SIG-M5 treated with dmso at 0.1 percent for 504 hours (cell line): ENCODE measurements around the gene PIBF1.
"Not testable (repeated sequence)": the region's sequence is repeated elsewhere in the genome, so short reads cannot be mapped to it uniquely, and the experiment has no call there.

Experiments
- DNase-seq: peaks from one replicate; lab custom pipeline; 2025; ENCODE audit not compliant: unreplicated experiment; lab: John Stamatoyannopoulos, UW

The PIBF1 gene

GRCh38 chr13:73011751-73012150, 229.8 kb downstream of the PIBF1 start:
- no peak for DNase-seq

- DNase-seq = no peak
Measured at GRCh38 chr13:73015805-73016204, 233.9 kb downstream of the PIBF1 start.

- DNase-seq = no peak
Measured at GRCh38 chr13:73018336-73018735, 236.4 kb downstream of the PIBF1 start.

- no peak for DNase-seq
Measured at GRCh38 chr13:73025217-73026012, 243.5 kb downstream of the PIBF1 start.

- no peak for DNase-seq
Measured at GRCh38 chr13:73034901-73035300, 253.0 kb downstream of the PIBF1 start.

GRCh38 chr13:73035660-73036059, 253.7 kb downstream of the PIBF1 start:
- DNase-seq = no peak

GRCh38 chr13:73036566-73036965, 254.6 kb downstream of the PIBF1 start:
- no peak for DNase-seq

GRCh38 chr13:73038064-73038463, 256.1 kb downstream of the PIBF1 start:
- no peak for DNase-seq

GRCh38 chr13:73039201-73040108, 257.5 kb downstream of the PIBF1 start:
- peak; percentile 60 for DNase-seq

- DNase-seq = no peak
Measured at GRCh38 chr13:73040484-73040883, 258.6 kb downstream of the PIBF1 start.

- DNase-seq = peak; percentile 59
Measured at GRCh38 chr13:73040968-73041596, 259.1 kb downstream of the PIBF1 start.

GRCh38 chr13:73045031-73045430, 263.1 kb downstream of the PIBF1 start:
- no peak for DNase-seq

GRCh38 chr13:73048615-73049014, 266.7 kb downstream of the PIBF1 start:
- DNase-seq = not testable (repeated sequence)

- DNase-seq = no peak
Measured at GRCh38 chr13:73054712-73055111, 272.8 kb downstream of the PIBF1 start.

GRCh38 chr13:73055813-73056564, 274.1 kb downstream of the PIBF1 start:
- no peak for DNase-seq

- no peak for DNase-seq
Measured at GRCh38 chr13:73056565-73056962, 274.6 kb downstream of the PIBF1 start.

GRCh38 chr13:73057284-73058063, 275.5 kb downstream of the PIBF1 start:
- DNase-seq = no peak

GRCh38 chr13:73058064-73058313, 276.1 kb downstream of the PIBF1 start:
- DNase-seq = no peak

GRCh38 chr13:73058432-73058735, 276.5 kb downstream of the PIBF1 start:
- peak; percentile 63 for DNase-seq

GRCh38 chr13:73058736-73059459, 277.0 kb downstream of the PIBF1 start, which contains the start of gene KLF5:
Gene KLF5, plus strand, starts transcription at chr13:73059005. Its CDS starts 323 bp downstream, at chr13:73059328.
- peak; percentile 87 for DNase-seq
